ENCODE data around the gene GNLY. TPM values are rescaled to one million over a fixed set of nuclear protein-coding genes. Genes with fewer than 3 reads are reported as not detected.

Gene GNLY
- polyA plus RNA-seq, 1 experiment, result not detected

- H3K36me3 ChIP-seq (ENCODE audit: control insufficient read depth, insufficient read depth, low read length), result no peaks in the 10 kb centered on the region
- POLR2A ChIA-PET, result no interaction called here
- no peaks in the 10 kb centered on the region for H3K27me3 ChIP-seq (ENCODE audit: control insufficient read depth, insufficient read depth, low read length)
- CTCF ChIA-PET, result interaction anchor here (1.1 to 4.2 kb wide), 6 partner anchors 12 to 124 kb away, joined by 3 to 17 read pairs (median 5); no protein-coding TSS in a partner anchor
- no peak for TF ChIP-seq CTCF (IDR thresholded peaks at IDR 0.05; ENCODE audit: insufficient read depth, low read depth, low read length)
- no peak overlapping the region for H3K4me3 ChIP-seq (ENCODE audit: low read depth, low read length)
- no peak for DNase-seq (ENCODE audit: low read depth)
Observed at GRCh38 chr2:85673716-85674375, 20.3 kb upstream of the GNLY start.

GRCh38 chr2:85674417-85674816, 19.7 kb upstream of the GNLY start:
- TF ChIP-seq CTCF (IDR thresholded peaks at IDR 0.05; ENCODE audit: insufficient read depth, low read depth, low read length), result no peak
- Histone ChIP-seq H3K4me3 (ENCODE audit: low read depth, low read length) (no peak overlapping the region), H3K27me3 (ENCODE audit: control insufficient read depth, insufficient read depth, low read length) (no peaks in the 10 kb centered on the region), H3K36me3 (ENCODE audit: control insufficient read depth, insufficient read depth, low read length) (no peaks in the 10 kb centered on the region)
- ChIA-PET POLR2A (no interaction called here), CTCF (interaction anchor here (0.8 to 4.2 kb wide), 6 partner anchors 13 to 37 kb away, joined by 3 to 17 read pairs (median 6); partner anchors contain the start of gene GNLY)
- DNase-seq (ENCODE audit: low read depth), result no peak

- no peak overlapping the region for H3K4me3 ChIP-seq (ENCODE audit: low read depth, low read length)
- TF ChIP-seq CTCF (IDR thresholded peaks at IDR 0.05; ENCODE audit: insufficient read depth, low read depth, low read length), result no peak
- DNase-seq (ENCODE audit: low read depth), result no peak
- H3K27me3 ChIP-seq (ENCODE audit: control insufficient read depth, insufficient read depth, low read length), result no peaks in the 10 kb centered on the region
- CTCF ChIA-PET, result interaction anchor here (1.7 to 4.2 kb wide), 3 partner anchors 17 to 38 kb away, joined by 5 to 17 read pairs (median 9); no protein-coding TSS in a partner anchor
- H3K36me3 ChIP-seq (ENCODE audit: control insufficient read depth, insufficient read depth, low read length), result no peaks in the 10 kb centered on the region
- POLR2A ChIA-PET, result no interaction called here
Observed at GRCh38 chr2:85675427-85675826, 18.7 kb upstream of the GNLY start.

GRCh38 chr2:85675866-85676548, 18.2 kb upstream of the GNLY start:
- ChIA-PET POLR2A (no interaction called here), CTCF (interaction anchor here (0.7 to 4.2 kb wide), 6 partner anchors 16 to 404 kb away, joined by 3 to 17 read pairs (median 4); no protein-coding TSS in a partner anchor)
- H3K27me3 ChIP-seq (ENCODE audit: control insufficient read depth, insufficient read depth, low read length), result no peaks in the 10 kb centered on the region
- TF ChIP-seq CTCF (IDR thresholded peaks at IDR 0.05; ENCODE audit: insufficient read depth, low read depth, low read length), result no peak
- no peak overlapping the region for H3K4me3 ChIP-seq (ENCODE audit: low read depth, low read length)
- DNase-seq (ENCODE audit: low read depth), result no peak
- H3K36me3 ChIP-seq (ENCODE audit: control insufficient read depth, insufficient read depth, low read length), result no peaks in the 10 kb centered on the region

- no peaks in the 10 kb centered on the region for H3K27me3 ChIP-seq (ENCODE audit: control insufficient read depth, insufficient read depth, low read length)
- POLR2A ChIA-PET, result no interaction called here
- no peak overlapping the region for H3K4me3 ChIP-seq (ENCODE audit: low read depth, low read length)
- CTCF ChIA-PET, result interaction anchor here (0.7 to 3.9 kb wide), 27 partner anchors 8 to 136 kb away, joined by 3 to 49 read pairs (median 5); partner anchors contain the start of genes GNLY and SFTPB
- H3K36me3 ChIP-seq (ENCODE audit: control insufficient read depth, insufficient read depth, low read length), result no peaks in the 10 kb centered on the region
- DNase-seq (ENCODE audit: low read depth), result no peak
- TF ChIP-seq CTCF (IDR thresholded peaks at IDR 0.05; ENCODE audit: insufficient read depth, low read depth, low read length), result no peak
Observed at GRCh38 chr2:85678377-85678776, 15.8 kb upstream of the GNLY start.
